WTC11 (cell line): ENCODE measurements around the gene B4GALT3. TPM values are rescaled to one million over a fixed set of nuclear protein-coding genes. Genes with fewer than 3 reads are reported as not detected.

Source experiments
- ATAC-seq: fragments of 200-7000 bp; cut with Tn5 transposase; 2 replicates; pipeline ENCODE4 v1.10.0; 2021; ENCODE audit warnings: mild to moderate bottlenecking, moderate library complexity
- CTCF ChIA-PET: fragments of 300-600 bp; sonication (Branson Sonifier 250); formaldehyde crosslinking; loops from one replicate; lab custom pipeline; 2021; ENCODE audit warnings: antibody characterized with exemption; lab: Charles Lee
- POLR2A ChIA-PET: fragments of 350-600 bp; sonication (Branson Sonifier 250); formaldehyde crosslinking; loops from one replicate; lab custom pipeline; 2021; ENCODE audit warnings: antibody characterized with exemption; lab: Charles Lee
- DNase-seq: peaks from one replicate; pipeline ENCODE4 v3.0.0; 2021; ENCODE audit warnings: low spot score
- H3K27ac Mint-ChIP-seq: 2 replicates; pipeline ENCODE4 v1.8.0; 2021; ENCODE audit warnings: mixed read lengths
- H3K27me3 Mint-ChIP-seq: 2 replicates; pipeline ENCODE4 v1.8.0; 2021; ENCODE audit warnings: low read depth, mild to moderate bottlenecking, moderate library complexity, mixed read lengths
- H3K36me3 Mint-ChIP-seq: 2 replicates; pipeline ENCODE4 v1.8.0; 2021; ENCODE audit warnings: mixed read lengths
- H3K4me1 Mint-ChIP-seq: 2 replicates; pipeline ENCODE4 v1.8.0; 2022; ENCODE audit warnings: mixed read lengths
- H3K4me3 Mint-ChIP-seq: 2 replicates; pipeline ENCODE4 v1.8.0; 2021; ENCODE audit warnings: mild to moderate bottlenecking, moderate library complexity, mixed read lengths
- H3K9me3 Mint-ChIP-seq: 2 replicates; pipeline ENCODE4 v1.8.0; 2021; ENCODE audit warnings: mixed read lengths
- ATF6 ChIP-seq: sonication (generic); formaldehyde crosslinking; IDR thresholded peaks from 2 replicates; pipeline ENCODE4 v1.8.1; 2023; ENCODE audit warnings: mild to moderate bottlenecking, missing genetic modification reagents
- NR1H2 ChIP-seq: sonication (generic); formaldehyde crosslinking; IDR thresholded peaks from 2 replicates; pipeline ENCODE4 v1.9.0; 2021; ENCODE audit warnings: mild to moderate bottlenecking, moderate library complexity, missing genetic modification reagents
- NR3C1 ChIP-seq: sonication (generic); formaldehyde crosslinking; conservative IDR thresholded peaks from 2 replicates; pipeline ENCODE4 v1.8.1; 2023; ENCODE audit warnings: low read depth, mild to moderate bottlenecking, missing genetic modification reagents
- TCF7 ChIP-seq: sonication (generic); formaldehyde crosslinking; IDR thresholded peaks from 2 replicates; pipeline ENCODE4 v1.8.0; 2022; ENCODE audit warnings: mild to moderate bottlenecking, low read depth, missing genetic modification reagents, moderate library complexity
- ZNF232 ChIP-seq: sonication (generic); formaldehyde crosslinking; IDR thresholded peaks from 2 replicates; pipeline ENCODE4 v1.8.0; 2022; ENCODE audit warnings: mild to moderate bottlenecking, missing genetic modification reagents
- microRNA-seq: library from miRNA; unstranded; fragments of <30 nt; microRNA quantifications from one replicate; pipeline ENCODE4 v1.2.0, GENCODE V29; 2022; ENCODE audit warnings: borderline number of aligned reads
- total RNA-seq: library from RNA; stranded (reverse); gene quantifications from 3 replicates; pipeline ENCODE4 v1.2.3, GENCODE V29; 2021

B4GALT3 gene
- total RNA-seq, 1 experiment from 2014 or later: 40.1 TPM

GRCh38 chr1:161121834-161122233, 55.5 kb downstream of the B4GALT3 start:
- CTCF ChIA-PET: no interaction called here
- no peak overlapping the region for H3K27ac Mint-ChIP-seq
- no peaks in the 10 kb centered on the region for H3K9me3 Mint-ChIP-seq
- POLR2A ChIA-PET: interaction anchor here (1.0 to 1.8 kb wide), 3 partner anchors 10 to 101 kb away, joined by 3 to 5 read pairs (median 4); partner anchors contain the start of gene F11R
- TF ChIP-seq ATF6 (CRISPR knock-in tag) (no peak), NR1H2 (no peak), TCF7 (CRISPR knock-in tag) (no peak), ZNF232 (CRISPR knock-in tag) (no peak), NR3C1 (CRISPR knock-in tag) (no peak)
- DNase-seq (no peak), ATAC-seq (no peak)
- H3K4me3 Mint-ChIP-seq: no peak overlapping the region
- peaks cover 59% of the 10 kb centered on the region for H3K36me3 Mint-ChIP-seq
- peaks cover 20% of the 10 kb centered on the region for H3K4me1 Mint-ChIP-seq
- H3K27me3 Mint-ChIP-seq: no peaks in the 10 kb centered on the region

Small RNAs within 50 kb of the gene (microRNA-seq; reads per million reads assigned to microRNA genes)
- gene MIR5187: not detected

Other genes with a start within 250 kb of the B4GALT3 start
- gene ITLN2, start 222.7 kb downstream of the B4GALT3 start, total RNA-seq: 5.9 to 7.8 TPM (median 7.0 TPM) in 3 replicates
- gene F11R, start 156.4 kb downstream of the B4GALT3 start, total RNA-seq: 202 to 213 TPM (median 203 TPM) in 3 replicates
- gene TSTD1, start 138.5 kb downstream of the B4GALT3 start, total RNA-seq: 74.5 to 107 TPM (median 100 TPM) in 3 replicates
- gene USF1, start 131.5 kb downstream of the B4GALT3 start, total RNA-seq: 55.9 to 65.6 TPM (median 57.8 TPM) in 3 replicates
- gene ARHGAP30, start 107.6 kb downstream of the B4GALT3 start, total RNA-seq: 0.39 to 0.92 TPM (median 0.52 TPM) in 3 replicates
- 0.46 to 1.7 TPM (median 0.48 TPM) in 3 replicates for gene NECTIN4, start 87.9 kb downstream of the B4GALT3 start, total RNA-seq
- gene KLHDC9, start 79.1 kb downstream of the B4GALT3 start, total RNA-seq: 5.8 to 8.7 TPM (median 8.7 TPM) in 3 replicates
- 91.0 to 95.4 TPM (median 92.6 TPM) in 3 replicates for gene PFDN2, start 59.5 kb downstream of the B4GALT3 start, total RNA-seq
- gene NIT1, start 59.4 kb downstream of the B4GALT3 start, total RNA-seq: 44.4 to 47.2 TPM (median 46.5 TPM) in 3 replicates
- 39.2 to 43.3 TPM (median 40.0 TPM) in 3 replicates for gene DEDD, start 44.8 kb downstream of the B4GALT3 start, total RNA-seq
- gene UFC1, start 23.5 kb downstream of the B4GALT3 start, total RNA-seq: 56.2 to 61.2 TPM (median 60.7 TPM) in 3 replicates
- gene USP21, start 18.0 kb downstream of the B4GALT3 start, total RNA-seq: 30.7 to 31.1 TPM (median 30.8 TPM) in 3 replicates
- 39.8 to 44.8 TPM (median 43.4 TPM) in 3 replicates for gene PPOX, start 11.1 kb downstream of the B4GALT3 start, total RNA-seq
- 9.1 to 11.2 TPM (median 10.0 TPM) in 3 replicates for gene ADAMTS4, start 21.5 kb upstream of the B4GALT3 start, total RNA-seq
- gene NDUFS2, start 24.9 kb upstream of the B4GALT3 start, total RNA-seq: 105 to 108 TPM (median 105 TPM) in 3 replicates
- 0.48 to 1.0 TPM (median 0.85 TPM) in 3 replicates for gene FCER1G, start 37.8 kb upstream of the B4GALT3 start, total RNA-seq
- gene APOA2, start 46.1 kb upstream of the B4GALT3 start, total RNA-seq: 1.9 to 2.5 TPM (median 2.2 TPM) in 3 replicates
- gene TOMM40L, start 48.6 kb upstream of the B4GALT3 start, total RNA-seq: 13.0 to 16.9 TPM (median 15.1 TPM) in 3 replicates
- 0.16 TPM in 1 of 3 replicates, not detected in the others for gene NR1I3, start 60.7 kb upstream of the B4GALT3 start, total RNA-seq
- 0.92 to 1.2 TPM (median 1.1 TPM) in 3 replicates for gene PCP4L1, start 81.2 kb upstream of the B4GALT3 start, total RNA-seq
- 3.2 to 5.5 TPM (median 5.2 TPM) in 3 replicates for gene MPZ, start 132.5 kb upstream of the B4GALT3 start, total RNA-seq
- 193 to 207 TPM (median 196 TPM) in 3 replicates for gene SDHC, start 136.9 kb upstream of the B4GALT3 start, total RNA-seq
- not detected in 3 replicates for gene CFAP126, start 190.4 kb upstream of the B4GALT3 start, total RNA-seq